Caco-2 (cell line): ENCODE data around the gene JAKMIP3. TPM values are rescaled to one million over a fixed set of nuclear protein-coding genes. Genes with fewer than 3 reads are reported as not detected.

Source experiments
- BruUV-seq: library from RNA; stranded (reverse); fragments of 400-500 nt; replicated peaks from 2 replicates; lab custom pipeline; 2021; lab: Mats Ljungman, UMichigan
- CTCF ChIA-PET: fragments of 300-600 bp; sonication (Branson Sonifier 250); formaldehyde crosslinking; loops from one replicate; lab custom pipeline; 2022; ENCODE audit warnings: antibody characterized with exemption; lab: Charles Lee
- POLR2A ChIA-PET: fragments of 300-600 bp; sonication (Branson Sonifier 250); formaldehyde crosslinking; loops from one replicate; lab custom pipeline; 2022; ENCODE audit warnings: antibody characterized with exemption; lab: Charles Lee
- DNase-seq, 2 experiments: peaks; one replicate each; pipeline versions ENCODE4 v3.0.0 to v3.0.0-alpha.2; 2020 to 2022
- H3K27me3 ChIP-seq: replicated peaks from 2 replicates; pipeline ENCODE4 v1.6.0; 2011; ENCODE audit warnings: low read length; ENCODE audit not compliant: control insufficient read depth, insufficient read depth
- H3K36me3 ChIP-seq: 2 replicates; pipeline ENCODE4 v1.5.1; 2011; ENCODE audit warnings: low read length; ENCODE audit not compliant: control insufficient read depth, insufficient read depth
- H3K4me1 ChIP-seq: fragments of 250-450 bp; sonication (Bioruptor Pico); 2 replicates; pipeline ENCODE4 v1.5.1; 2020; ENCODE audit warnings: mild to moderate bottlenecking
- H3K4me3 ChIP-seq: 2 replicates; pipeline ENCODE4 v1.5.1; 2011; ENCODE audit warnings: low read depth, mild to moderate bottlenecking, control low read depth, low read length
- H3K9me3 ChIP-seq: fragments of 250-450 bp; sonication (Bioruptor Pico); 2 replicates; pipeline ENCODE4 v1.5.1; 2020; ENCODE audit warnings: mild to moderate bottlenecking, moderate library complexity
- H3K27ac Mint-ChIP-seq: one replicate; pipeline ENCODE4 v1.8.0; 2022; ENCODE audit warnings: mixed read lengths; ENCODE audit not compliant: unreplicated experiment
- H3K27me3 Mint-ChIP-seq: one replicate; pipeline ENCODE4 v1.8.0; 2022; ENCODE audit warnings: mixed read lengths; ENCODE audit not compliant: insufficient read depth, unreplicated experiment
- H3K36me3 Mint-ChIP-seq: one replicate; pipeline ENCODE4 v1.8.0; 2022; ENCODE audit warnings: mild to moderate bottlenecking, mixed read lengths; ENCODE audit not compliant: insufficient read depth, unreplicated experiment
- H3K4me1 Mint-ChIP-seq: one replicate; pipeline ENCODE4 v1.8.0; 2022; ENCODE audit warnings: low read depth, mixed read lengths; ENCODE audit not compliant: unreplicated experiment
- H3K4me3 Mint-ChIP-seq: one replicate; pipeline ENCODE4 v1.8.0; 2022; ENCODE audit warnings: mild to moderate bottlenecking, moderate library complexity, mixed read lengths; ENCODE audit not compliant: unreplicated experiment
- H3K9me3 Mint-ChIP-seq: one replicate; pipeline ENCODE4 v1.8.0; 2022; ENCODE audit warnings: mixed read lengths; ENCODE audit not compliant: unreplicated experiment
- CTCF ChIP-seq, 2 experiments: fragments of 200-600 bp in 1 of 2; IDR thresholded peaks; 1 replicate in 1 of 2; 2 replicates in 1 of 2; pipeline versions ENCODE4 v1.5.1 to v1.8.0; 2011 to 2022; ENCODE audit warnings: antibody characterized with exemption in 1 of 2, control low read depth in 1 of 2, inconsistent platforms in 1 of 2, low read depth in 1 of 2, low read length in 1 of 2, mild to moderate bottlenecking in 1 of 2, moderate library complexity in 1 of 2; ENCODE audit not compliant: insufficient read depth in 1 of 2, severe bottlenecking in 1 of 2, unreplicated experiment in 1 of 2
- intact Hi-C: fragments of 100-400 bp; cut with micrococcal nuclease; formaldehyde crosslinking; loops from one replicate; pipeline ENCODE4 v1.10.0; 2022; ENCODE audit not compliant: unreplicated experiment
- total RNA-seq: library from RNA; stranded (reverse); gene quantifications from 2 replicates; pipeline ENCODE4 v1.2.3, GENCODE V29; 2022

Gene JAKMIP3
- total RNA-seq, 1 experiment from 2014 or later, result 0.50 TPM

DNA sequence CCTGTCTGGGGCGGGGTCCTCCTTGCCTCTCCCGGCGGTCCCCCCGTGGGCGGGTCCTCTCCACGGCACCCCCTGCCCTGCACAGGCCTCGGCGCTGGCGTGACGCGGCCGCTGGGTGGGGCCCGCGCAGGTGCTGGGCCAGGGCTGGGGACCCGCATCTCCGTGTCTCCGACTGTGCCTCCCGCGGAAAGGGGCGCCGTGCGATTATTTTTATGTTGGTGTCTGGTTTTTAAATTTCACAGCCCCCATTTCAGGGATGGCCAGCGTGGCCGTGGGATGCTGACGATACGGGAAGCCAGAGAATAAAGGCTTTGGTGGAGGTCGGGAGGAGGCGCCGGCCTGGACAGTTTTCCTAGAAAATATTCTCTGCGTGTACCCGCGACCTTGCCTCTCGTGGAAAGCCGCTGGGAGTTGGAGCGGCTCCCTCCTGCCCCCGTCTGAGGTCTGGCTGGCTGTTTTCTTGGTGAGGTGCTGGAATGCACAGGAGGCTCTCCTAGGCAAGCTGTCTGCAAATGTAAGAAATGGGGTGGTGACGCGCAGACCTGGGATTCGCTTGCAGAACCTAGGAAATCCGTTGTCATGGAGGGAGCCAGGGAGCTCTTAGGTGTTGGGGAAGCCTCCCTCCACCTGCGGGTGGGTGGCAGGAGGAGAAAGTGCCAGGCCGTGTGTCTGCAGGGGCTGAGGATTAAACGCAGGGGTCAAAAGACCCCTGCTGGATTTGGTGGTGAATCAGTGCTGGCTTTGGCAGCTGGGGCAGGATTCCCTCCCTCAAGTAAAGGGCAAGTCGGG is 28.7 kb upstream of the JAKMIP3 start:
- intact Hi-C loops, result no loop called here
- peak in 1 of 2 experiments; percentile 44 for DNase-seq
- H3K4me1 Mint-ChIP-seq, result peaks cover 5% of the 10 kb centered on the region
- H3K27ac Mint-ChIP-seq, result no peak overlapping the region
- H3K9me3 Mint-ChIP-seq, result no peaks in the 10 kb centered on the region
- CTCF ChIA-PET, result interaction anchor here (0.6 kb wide), 1 partner anchor 1976 kb away, joined by 6 read pairs; no protein-coding TSS in a partner anchor
- Histone ChIP-seq H3K4me1 (no peaks in the 10 kb centered on the region), H3K4me3 (peak overlapping the region; percentile 38), H3K36me3 (no peaks in the 10 kb centered on the region), H3K27me3 (no peaks in the 10 kb centered on the region; the same call in 1 of the 2 replicates), H3K9me3 (no peaks in the 10 kb centered on the region)
- POLR2A ChIA-PET, result no interaction called here
- TF ChIP-seq CTCF (IDR thresholded peaks at IDR 0.05; ENCODE audit: insufficient read depth in 1 of 2, low read depth in 1 of 2, low read length in 1 of 2, severe bottlenecking in 1 of 2, unreplicated experiment in 1 of 2), result peak; percentile 8 to 22
- peaks cover 29% of the 10 kb centered on the region for H3K27me3 Mint-ChIP-seq
- BruUV-seq, result no TSS peak
- H3K4me3 Mint-ChIP-seq, result peak overlapping the region; percentile 69
- no peaks in the 10 kb centered on the region for H3K36me3 Mint-ChIP-seq

DNA sequence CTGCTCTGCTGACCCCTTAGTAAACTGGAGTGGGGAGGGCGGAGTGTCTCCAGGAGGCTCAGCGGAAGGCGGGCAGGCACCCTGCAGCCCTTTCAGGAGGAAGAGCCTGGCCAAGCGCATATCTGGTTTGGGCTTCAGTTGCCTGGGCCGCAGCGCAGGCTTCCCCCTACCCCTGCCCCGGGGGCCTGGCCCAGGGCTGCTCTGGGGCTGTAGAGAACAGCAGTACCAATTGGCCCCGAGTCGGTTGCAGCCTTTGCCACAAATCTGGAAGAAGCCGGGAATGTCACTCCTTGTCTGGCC is 28.1 kb upstream of the JAKMIP3 start:
- peak overlapping the region; percentile 69 for H3K4me3 Mint-ChIP-seq
- peaks cover 33% of the 10 kb centered on the region for H3K27me3 Mint-ChIP-seq
- ChIA-PET POLR2A (no interaction called here), CTCF (interaction anchor here (0.6 kb wide), 1 partner anchor 1976 kb away, joined by 6 read pairs; no protein-coding TSS in a partner anchor)
- H3K27me3 ChIP-seq, result no peaks in the 10 kb centered on the region; the same call in 1 of the 2 replicates
- intact Hi-C loops, result no loop called here
- H3K27ac Mint-ChIP-seq, result no peak overlapping the region
- no peaks in the 10 kb centered on the region for H3K36me3 Mint-ChIP-seq
- H3K4me3 ChIP-seq, result no peak overlapping the region
- peaks cover 5% of the 10 kb centered on the region for H3K4me1 Mint-ChIP-seq
- no TSS peak for BruUV-seq
- no peak for DNase-seq
- H3K9me3 Mint-ChIP-seq, result no peaks in the 10 kb centered on the region
- no peaks in the 10 kb centered on the region for H3K9me3 ChIP-seq
- no peaks in the 10 kb centered on the region for H3K4me1 ChIP-seq
- TF ChIP-seq CTCF (IDR thresholded peaks at IDR 0.05; ENCODE audit: insufficient read depth in 1 of 2, low read depth in 1 of 2, low read length in 1 of 2, severe bottlenecking in 1 of 2, unreplicated experiment in 1 of 2), result no peak
- no peaks in the 10 kb centered on the region for H3K36me3 ChIP-seq

DNA sequence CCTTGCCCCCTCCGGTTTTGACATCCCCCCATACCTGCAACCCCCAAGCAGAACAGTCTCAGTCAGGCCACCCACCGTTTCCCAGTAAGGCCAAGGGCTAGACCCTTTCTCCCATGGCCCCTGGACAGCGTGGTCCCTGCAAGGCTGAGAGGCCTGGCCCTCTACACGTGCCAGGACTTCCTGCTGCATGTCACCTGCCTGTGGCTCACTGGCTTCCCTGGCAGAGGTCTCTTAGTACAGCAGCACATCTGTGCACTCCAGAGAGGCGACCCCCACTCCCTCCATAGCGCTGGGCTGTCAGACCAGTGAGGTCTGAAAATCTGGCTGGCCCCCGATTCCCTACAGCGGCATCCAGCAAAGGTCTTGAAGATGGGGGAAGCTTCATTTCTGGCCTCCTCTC is 26.4 kb upstream of the JAKMIP3 start:
- H3K27me3 ChIP-seq, result no peaks in the 10 kb centered on the region; the same call in 1 of the 2 replicates
- no peak overlapping the region for H3K4me3 ChIP-seq
- Mint-ChIP-seq H3K4me3 (no peak overlapping the region), H3K4me1 (peaks cover 5% of the 10 kb centered on the region), H3K9me3 (no peaks in the 10 kb centered on the region), H3K27ac (no peak overlapping the region), H3K36me3 (no peaks in the 10 kb centered on the region), H3K27me3 (peaks cover 33% of the 10 kb centered on the region)
- intact Hi-C loops, result no loop called here
- DNase-seq, result no peak
- no TSS peak for BruUV-seq
- ChIA-PET POLR2A (no interaction called here), CTCF (no interaction called here)
- TF ChIP-seq CTCF (IDR thresholded peaks at IDR 0.05; ENCODE audit: insufficient read depth in 1 of 2, low read depth in 1 of 2, low read length in 1 of 2, severe bottlenecking in 1 of 2, unreplicated experiment in 1 of 2), result no peak
- H3K36me3 ChIP-seq, result no peaks in the 10 kb centered on the region
- no peaks in the 10 kb centered on the region for H3K9me3 ChIP-seq
- H3K4me1 ChIP-seq, result no peaks in the 10 kb centered on the region
